ENCODE results near the gene PRDM9.
"Not testable (repeated sequence)": the region's sequence is repeated elsewhere in the genome, so short reads cannot be mapped to it uniquely, and the experiment has no call there.

PRDM9 gene

GRCh38 chr5:23527216-23527920 lies 20.0 kb downstream of the PRDM9 start:
- DNase-seq (ENCODE audit: low read depth, low spot score), result not testable (repeated sequence)

GRCh38 chr5:23528677-23529076 lies 21.3 kb downstream of the PRDM9 start:
- DNase-seq (ENCODE audit: low read depth, low spot score), result no peak

GRCh38 chr5:23530571-23530970 lies 23.2 kb downstream of the PRDM9 start:
- DNase-seq (ENCODE audit: low read depth, low spot score), result no peak

GRCh38 chr5:23571059-23571458 lies 63.6 kb downstream of the PRDM9 start:
- DNase-seq (ENCODE audit: low read depth, low spot score), result no peak

Measured in iPS DF 19.7 (cell line).